ENCODE measurements around the gene NFYC.

Gene NFYC

GRCh38 chr1:40798366-40799281, 107.1 kb downstream of the NFYC start:
- DNase-seq: no peak

GRCh38 chr1:40799351-40799867, 107.9 kb downstream of the NFYC start:
- DNase-seq: no peak

- DNase-seq: no peak
Measured at GRCh38 chr1:40801742-40802077, 110.2 kb downstream of the NFYC start.

- peak; percentile 91 for DNase-seq
Measured at GRCh38 chr1:40802078-40802741, 110.7 kb downstream of the NFYC start.

- no peak for DNase-seq
Measured at GRCh38 chr1:40802742-40803113, 111.2 kb downstream of the NFYC start.

GRCh38 chr1:40803447-40803846, 111.9 kb downstream of the NFYC start:
- no peak for DNase-seq

GRCh38 chr1:40803902-40804301, 112.4 kb downstream of the NFYC start:
- no peak for DNase-seq

GRCh38 chr1:40806240-40806639, 114.7 kb downstream of the NFYC start:
- DNase-seq: no peak

GRCh38 chr1:40806731-40807695, 115.5 kb downstream of the NFYC start:
- no peak for DNase-seq

- DNase-seq: no peak
Measured at GRCh38 chr1:40808002-40808401, 116.5 kb downstream of the NFYC start.

- no peak for DNase-seq
Measured at GRCh38 chr1:40808444-40808843, 116.9 kb downstream of the NFYC start.

GRCh38 chr1:40808909-40809308, 117.4 kb downstream of the NFYC start:
- DNase-seq: no peak

- no peak for DNase-seq
Measured at GRCh38 chr1:40810927-40811326, 119.4 kb downstream of the NFYC start.

- DNase-seq: no peak
Measured at GRCh38 chr1:40815420-40815819, 123.9 kb downstream of the NFYC start.

GRCh38 chr1:40817791-40818263, 126.3 kb downstream of the NFYC start:
- DNase-seq: no peak

- peak; percentile 92 for DNase-seq
Measured at GRCh38 chr1:40818264-40818961, 126.9 kb downstream of the NFYC start.

- DNase-seq: no peak
Measured at GRCh38 chr1:40819101-40819500, 127.6 kb downstream of the NFYC start.

GRCh38 chr1:40820251-40820797, 128.8 kb downstream of the NFYC start:
- no peak for DNase-seq
